GM12878 (cell line): ENCODE data around the gene ICE1. TPM values are rescaled to one million over a fixed set of nuclear protein-coding genes. Genes with fewer than 3 reads are reported as not detected.
A peak's percentile ranks its signal among the peaks of the same experiment; 100 is the strongest.

Source experiments
- ASH2L ChIP-seq: fragments of 300-600, 200-600 bp; sonication (generic); IDR thresholded peaks from 2 replicates; pipeline ENCODE4 v1.6.1; 2017; ENCODE audit warnings: low read depth, mild to moderate bottlenecking, borderline replicate concordance
- ATF3 ChIP-seq: IDR thresholded peaks from 2 replicates; pipeline ENCODE4 v1.6.1; 2011; ENCODE audit warnings: low read depth, mild to moderate bottlenecking, low read length, moderate library complexity, borderline replicate concordance; ENCODE audit errors: extremely low read depth
- CBFB ChIP-seq: IDR thresholded peaks from 2 replicates; pipeline ENCODE4 v1.6.1; 2016; ENCODE audit warnings: antibody characterized with exemption, low read depth
- CREB1 ChIP-seq: IDR thresholded peaks from 2 replicates; pipeline ENCODE4 v1.6.1; 2012; ENCODE audit warnings: low read depth, mild to moderate bottlenecking, inconsistent platforms
- E2F4 ChIP-seq: IDR thresholded peaks from 2 replicates; pipeline ENCODE4 v1.6.1; 2012; ENCODE audit warnings: low read depth, low read length, improper control_type of control experiment
- EZH2 ChIP-seq: IDR thresholded peaks from 2 replicates; pipeline ENCODE4 v1.6.1; 2012; ENCODE audit warnings: low read depth, mild to moderate bottlenecking, control low read depth, inconsistent platforms, low read length, borderline replicate concordance; ENCODE audit not compliant: control insufficient read depth
- IKZF2 ChIP-seq, 2 experiments: fragments of 450-650 bp; IDR thresholded peaks; 2 replicates each; pipeline ENCODE4 v1.6.1; 2017; ENCODE audit warnings: mild to moderate bottlenecking in 2 of 2, moderate library complexity in 2 of 2
- JUND ChIP-seq: IDR thresholded peaks from 2 replicates; pipeline ENCODE4 v1.6.1; 2012; ENCODE audit warnings: low read depth, mild to moderate bottlenecking, low read length, improper control_type of control experiment, moderate library complexity
- NBN ChIP-seq: fragments of 450-650 bp; IDR thresholded peaks from 2 replicates; pipeline ENCODE4 v1.6.1; 2016
- NRF1 ChIP-seq: conservative IDR thresholded peaks from 2 replicates; pipeline ENCODE4 v1.6.1; 2011; ENCODE audit warnings: mild to moderate bottlenecking, low read depth, low read length, improper control_type of control experiment
- PAX8 ChIP-seq: fragments of 450-650 bp; IDR thresholded peaks from 2 replicates; pipeline ENCODE4 v1.6.1; 2017; ENCODE audit warnings: mild to moderate bottlenecking, moderate library complexity
- RCOR1 ChIP-seq: conservative IDR thresholded peaks from 2 replicates; pipeline ENCODE4 v1.6.1; 2012; ENCODE audit warnings: low read depth, low read length, improper control_type of control experiment
- SMC3 ChIP-seq: IDR thresholded peaks from 2 replicates; pipeline ENCODE4 v1.6.1; 2011; ENCODE audit warnings: low read length, improper control_type of control experiment, borderline replicate concordance
- ZBED1 ChIP-seq: IDR thresholded peaks from 2 replicates; pipeline ENCODE4 v1.6.1; 2016; ENCODE audit warnings: borderline replicate concordance
- ZBTB33 ChIP-seq: fragments of 450-650 bp; IDR thresholded peaks from 2 replicates; pipeline ENCODE4 v1.6.1; 2017; ENCODE audit warnings: mild to moderate bottlenecking
- ZNF592 ChIP-seq: fragments of 450-650 bp; IDR thresholded peaks from 2 replicates; pipeline ENCODE4 v1.6.1; 2017; ENCODE audit warnings: mild to moderate bottlenecking, moderate library complexity
- polyA plus RNA-seq, 11 experiments: library from polyadenylated mRNA; depleted of rRNA in 4 of 11; unstranded in 6 of 11; stranded (reverse) in 5 of 11; fragments of >200 nt; fragmentation: Nextera tagmentation in 4 of 11; fragmentation: Illumina TruSeq in 1 of 11; extraction: Ambion mirVana in 4 of 11; extraction: Trizol in 1 of 11; gene quantifications; 1 replicate in 1 of 11; 2 replicates in 10 of 11; pipeline versions ENCODE4 v1.2.1 to v1.2.3, GENCODE V29; 2011 to 2016; ENCODE audit warnings: inconsistent platforms in 2 of 11, missing spikeins in 2 of 11, low read depth in 1 of 11
- total RNA-seq, 4 experiments: library from RNA; depleted of rRNA in 3 of 4; stranded (reverse); fragments of >200 nt in 3 of 4; fragmentation: Illumina TruSeq in 1 of 4; extraction: Trizol in 1 of 4; gene quantifications; 2 replicates each; pipeline versions ENCODE4 v1.2.1 to v1.2.3, GENCODE V29; 2013 to 2021

Gene ICE1
- total and polyA plus RNA-seq, 10 of the 15 experiments (the other 5 are each of a cell fraction or from before 2014, with no cell fraction given) = 3.8 to 31.4 (median 18.9) TPM

- TF ChIP-seq ZNF592 (no peak), ZBED1 (no peak), RCOR1 (no peak), ASH2L (no peak), CBFB (no peak), SMC3 (no peak), JUND (no peak), ZBTB33 (no peak), ATF3 (no peak), NBN (no peak), IKZF2 (IDR thresholded peaks at IDR 0.05) (peak in 1 of 2 experiments; percentile 14; a peak in 1 of 4 replicates), EZH2 (no peak), CREB1 (no peak), E2F4 (no peak), PAX8 (no peak), NRF1 (no peak)
- TF ChIP-seq, all 136 proteins: peak for 10
These were observed 1.1 kb upstream of the ICE1 start (continued) for GRCh38 chr5:5421149-5421960.
